GM12891 (cell line): ENCODE measurements around the gene CA10.

Experiments used
- PAX5 ChIP-seq: IDR thresholded peaks from 2 replicates; pipeline ENCODE4 v1.6.1; 2011; ENCODE audit warnings: low read length, moderate library complexity, mild to moderate bottlenecking; ENCODE audit not compliant: insufficient read depth, severe bottlenecking
- POLR2A ChIP-seq: IDR thresholded peaks from 2 replicates; pipeline ENCODE4 v1.6.1; 2011; ENCODE audit warnings: low read depth, low read length, control low read depth
- POLR2AphosphoS5 ChIP-seq: IDR thresholded peaks from 2 replicates; pipeline ENCODE4 v1.6.1; 2011; ENCODE audit warnings: low read depth, low read length, control low read depth
- POU2F2 ChIP-seq: IDR thresholded peaks from 2 replicates; pipeline ENCODE4 v1.6.1; 2011; ENCODE audit warnings: low read depth, mild to moderate bottlenecking, control low read depth, low read length, moderate library complexity
- SPI1 ChIP-seq: IDR thresholded peaks from 2 replicates; pipeline ENCODE4 v1.6.1; 2011; ENCODE audit warnings: low read depth, low read length, control low read depth
- TAF1 ChIP-seq: IDR thresholded peaks from 2 replicates; pipeline ENCODE4 v1.6.1; 2011; ENCODE audit warnings: low read depth, low read length, control low read depth

DNA sequence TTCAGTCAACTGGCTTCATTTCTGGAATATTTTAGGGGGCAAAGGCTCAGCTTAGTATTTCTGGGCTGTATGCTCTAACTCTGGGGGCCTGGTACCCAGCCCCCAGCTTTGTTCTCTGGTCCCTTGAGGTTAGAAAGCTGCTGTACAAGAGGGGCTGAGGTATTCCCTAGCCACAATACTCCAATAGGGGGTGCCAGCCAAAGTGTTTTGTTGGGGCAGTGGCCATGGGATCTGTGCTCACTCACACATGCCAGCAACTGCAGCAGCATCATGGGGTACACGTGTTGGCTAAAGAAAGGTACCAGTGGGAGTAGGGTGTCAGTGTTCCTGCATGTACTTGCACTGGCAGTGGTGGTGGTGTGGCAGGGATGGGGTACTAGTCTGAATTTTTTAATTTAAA lies 257.3 kb downstream of the CA10 start:
- TF ChIP-seq TAF1 (no peak), SPI1 (no peak), POLR2AphosphoS5 (no peak), POLR2A (no peak), PAX5 (no peak), POU2F2 (no peak)
